HepG2 (cell line): ENCODE results near the gene RNLS. TPM values are rescaled to one million over a fixed set of nuclear protein-coding genes. Genes with fewer than 3 reads are reported as not detected.

Source experiments
- ATAC-seq: fragments of 200-7000 bp; cut with Tn5 transposase; 3 replicates; pipeline ENCODE4 v1.9.1; 2020; ENCODE audit warnings: mild to moderate bottlenecking, moderate library complexity
- BruUV-seq: library from RNA; stranded (reverse); fragments of 400-500 nt; replicated peaks from 2 replicates; lab custom pipeline; 2021; lab: Mats Ljungman, UMichigan
- CTCF ChIA-PET: fragments of 300-600 bp; formaldehyde crosslinking; extraction: SDS; loops from one replicate; lab custom pipeline; 2021; ENCODE audit warnings: low total read pairs, inconsistent platforms, low intra/inter-chr PET ratio; lab: Yijun Ruan, JAX
- POLR2A ChIA-PET: fragments of 350-600 bp; sonication (Branson Sonifier 250); formaldehyde crosslinking; loops from one replicate; lab custom pipeline; 2020; ENCODE audit warnings: antibody characterized with exemption, inconsistent platforms; lab: Yijun Ruan, JAX
- DNase-seq: peaks from one replicate; pipeline ENCODE4 v3.0.0-alpha.2; 2015; ENCODE audit warnings: low spot score
- FAIRE-seq: peaks from 3 replicates; lab custom pipeline; 2011; peaks lifted over from hg19 to GRCh38; lab: Jason Lieb, UNC
- H2AFZ ChIP-seq: one replicate; pipeline ENCODE4 v1.6.1; 2011; ENCODE audit warnings: low read length, inconsistent platforms
- H3K27ac ChIP-seq: fragments of 300-600 bp; 3 replicates; pipeline ENCODE4 v1.8.0; 2011; ENCODE audit warnings: mixed run types, mild to moderate bottlenecking, mixed read lengths, low read length, inconsistent platforms; ENCODE audit not compliant: insufficient read depth; ENCODE audit errors: extremely low read length
- H3K27me3 ChIP-seq, 2 experiments: fragments of 200-600 bp in 1 of 2; 2 replicates in 1 of 2; 3 replicates in 1 of 2; pipeline versions ENCODE4 v1.6.0 to v1.8.0; 2011; ENCODE audit warnings: low read length in 2 of 2, mild to moderate bottlenecking in 2 of 2, moderate library complexity in 2 of 2, inconsistent platforms in 1 of 2; ENCODE audit not compliant: insufficient read depth in 2 of 2, control insufficient read depth in 1 of 2
- H3K36me3 ChIP-seq, 2 experiments: fragments of 200-600 bp in 1 of 2; replicated peaks in 1 of 2; 2 replicates in 1 of 2; 3 replicates in 1 of 2; pipeline versions ENCODE4 v1.5.1 to v1.8.0; 2011; ENCODE audit warnings: low read length in 2 of 2, inconsistent platforms in 1 of 2; ENCODE audit not compliant: insufficient read depth in 2 of 2, control insufficient read depth in 1 of 2
- H3K4me1 ChIP-seq: 2 replicates; pipeline ENCODE4 v1.5.1; 2012; ENCODE audit warnings: low read length, inconsistent platforms; ENCODE audit not compliant: insufficient read depth
- H3K4me2 ChIP-seq: 2 replicates; pipeline ENCODE4 v1.6.0; 2011; ENCODE audit warnings: low read depth, low read length, inconsistent platforms
- H3K4me3 ChIP-seq, 3 experiments: fragments of 200-600 bp in 1 of 3; sonication (generic), shearing (Covaris generic) in 1 of 3; replicated peaks in 1 of 3; 2 replicates each; pipeline ENCODE4 v1.5.1; 2011 to 2016; ENCODE audit warnings: low read length in 3 of 3, inconsistent platforms in 2 of 3, low read depth in 2 of 3, mild to moderate bottlenecking in 2 of 3, control low read depth in 1 of 3, mixed read lengths in 1 of 3; ENCODE audit not compliant: insufficient read depth in 1 of 3
- H3K79me2 ChIP-seq: one replicate; pipeline ENCODE4 v1.6.1; 2011; ENCODE audit warnings: low read length, inconsistent platforms; ENCODE audit not compliant: insufficient read depth
- H3K9ac ChIP-seq: 2 replicates; pipeline ENCODE4 v1.6.0; 2011; ENCODE audit warnings: mild to moderate bottlenecking, low read depth, low read length, inconsistent platforms; ENCODE audit not compliant: insufficient read depth
- H3K9me3 ChIP-seq: 2 replicates; pipeline ENCODE4 v1.5.1; 2012; ENCODE audit warnings: mild to moderate bottlenecking, low read length
- H4K20me1 ChIP-seq: 2 replicates; pipeline ENCODE4 v1.6.0; 2011; ENCODE audit warnings: inconsistent platforms, mild to moderate bottlenecking, low read length, moderate library complexity; ENCODE audit not compliant: insufficient read depth
- HNRNPK ChIP-seq: fragments of 200-400 bp; formaldehyde crosslinking; IDR thresholded peaks from 2 replicates; pipeline ENCODE4 v1.6.1; 2018; ENCODE audit warnings: low read length, low read depth, moderate library complexity, mild to moderate bottlenecking; ENCODE audit not compliant: poor library complexity, severe bottlenecking
- MAFF ChIP-seq: IDR thresholded peaks from 2 replicates; pipeline ENCODE4 v1.6.1; 2011; ENCODE audit warnings: low read depth, low read length, improper control_type of control experiment
- MAFK ChIP-seq, 2 experiments: IDR thresholded peaks in 1 of 2; conservative IDR thresholded peaks in 1 of 2; 2 replicates each; pipeline ENCODE4 v1.6.1; 2011; ENCODE audit warnings: improper control_type of control experiment in 2 of 2, low read length in 2 of 2
- RARA ChIP-seq: IDR thresholded peaks from 2 replicates; pipeline ENCODE4 v1.6.1; 2016; ENCODE audit warnings: missing genetic modification reagents, missing compliant biosample characterization
- SP2 ChIP-seq: sonication (generic); formaldehyde crosslinking; IDR thresholded peaks from 2 replicates; pipeline ENCODE4 v1.5.1; 2020; ENCODE audit warnings: mild to moderate bottlenecking, missing genetic modification reagents
- ZMYM3 ChIP-seq: sonication (generic); formaldehyde crosslinking; IDR thresholded peaks from 2 replicates; pipeline ENCODE4 v1.5.1; 2020; ENCODE audit warnings: mild to moderate bottlenecking, missing genetic modification reagents
- ZNF572 ChIP-seq: sonication (generic); formaldehyde crosslinking; IDR thresholded peaks from 2 replicates; pipeline ENCODE4 v1.5.1; 2020; ENCODE audit warnings: mild to moderate bottlenecking, missing genetic modification reagents
- ZNF574 ChIP-seq: sonication (generic); formaldehyde crosslinking; IDR thresholded peaks from 2 replicates; pipeline ENCODE4 v1.4.0; 2020; ENCODE audit warnings: missing genetic modification reagents
- ZNF670 ChIP-seq: sonication (generic); formaldehyde crosslinking; IDR thresholded peaks from 2 replicates; pipeline ENCODE4 v1.8.0; 2022; ENCODE audit warnings: mild to moderate bottlenecking, missing genetic modification reagents, borderline replicate concordance
- ZNF772 ChIP-seq: sonication (generic); formaldehyde crosslinking; IDR thresholded peaks from 2 replicates; pipeline ENCODE4 v1.5.0; 2020; ENCODE audit warnings: mild to moderate bottlenecking, missing genetic modification reagents
- ZSCAN9 ChIP-seq: IDR thresholded peaks from 2 replicates; pipeline ENCODE4 v1.6.1; 2016; ENCODE audit warnings: borderline replicate concordance
- in situ Hi-C: cut with HindIII; loops from 2 replicates; pipeline ENCODE4 v1.10.0; 2017; ENCODE audit warnings: low pct_unique_long_range_greater_than_20kb; ENCODE audit not compliant: extremely low pct_ligation_motif_present
- intact Hi-C: fragments of 100-400 bp; cut with micrococcal nuclease; formaldehyde crosslinking; loops from one replicate; pipeline ENCODE4 v1.10.0; 2022; ENCODE audit not compliant: unreplicated experiment
- polyA plus RNA-seq, 8 experiments: library from polyadenylated mRNA; depleted of rRNA in 3 of 8; stranded (reverse) in 7 of 8; unstranded in 1 of 8; fragments of >200 nt; fragmentation: Illumina TruSeq in 4 of 8; extraction: Trizol in 4 of 8; gene quantifications; 2 replicates each; pipeline versions ENCODE4 v1.2.1 to v1.2.3, GENCODE V29; 2011 to 2016; ENCODE audit warnings: low read depth in 4 of 8, missing spikeins in 1 of 8, mixed read lengths in 1 of 8; ENCODE audit not compliant: insufficient read depth in 1 of 8
- total RNA-seq, 5 experiments: library from RNA; depleted of rRNA; stranded (reverse); fragments of >200 nt; fragmentation: Illumina TruSeq; extraction: Trizol; gene quantifications; 2 replicates each; pipeline ENCODE4 v1.2.3, GENCODE V29; 2016; ENCODE audit warnings: low read depth in 1 of 5

RNLS gene
- total and polyA plus RNA-seq, 2 of the 13 experiments (the other 11 are each of a cell fraction or from before 2014, with no cell fraction given): not detected

DNA sequence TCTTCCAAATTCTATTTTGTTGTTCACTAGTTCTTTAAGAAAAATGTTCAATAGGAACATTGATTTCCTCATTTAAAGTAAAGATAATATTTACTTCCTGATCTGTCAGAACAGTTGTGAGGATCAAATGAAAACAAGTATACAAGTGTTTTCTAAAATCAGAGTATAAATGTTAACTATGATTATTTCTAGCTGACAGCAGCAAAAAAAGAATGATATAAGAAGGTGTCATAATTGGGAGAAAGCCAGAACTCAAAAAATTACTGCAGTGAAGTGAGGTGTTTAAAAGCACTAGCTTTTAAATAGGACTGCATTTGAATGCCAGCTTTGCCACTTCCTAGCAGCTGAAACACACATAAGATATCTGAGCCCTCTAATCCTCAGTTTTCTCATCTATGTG is 283.3 kb downstream of the RNLS start:
- no TSS peak for BruUV-seq
- Histone ChIP-seq H3K9me3 (no peaks in the 10 kb centered on the region), H3K4me1 (no peaks in the 10 kb centered on the region), H3K4me3 (no peak overlapping the region), H3K79me2 (no peaks in the 10 kb centered on the region), H4K20me1 (no peaks in the 10 kb centered on the region), H3K9ac (no peak overlapping the region), H3K36me3 (no peaks in the 10 kb centered on the region), H3K4me2 (no peak overlapping the region), H2AFZ (no peak overlapping the region), H3K27me3 (no peaks in the 10 kb centered on the region), H3K27ac (no peak overlapping the region)
- ChIA-PET CTCF (no interaction called here), POLR2A (no interaction called here)
- intact Hi-C loops (no loop called here), in situ Hi-C loops (no loop called here)
- ATAC-seq: no peak
- TF ChIP-seq ZNF574 (CRISPR knock-in tag) (no peak), ZMYM3 (CRISPR knock-in tag) (no peak), ZSCAN9 (CRISPR knock-in tag) (no peak), SP2 (CRISPR knock-in tag) (no peak), RARA (CRISPR knock-in tag) (no peak), ZNF572 (CRISPR knock-in tag) (no peak), MAFF (peak; percentile 53; the same call in 1 of the 2 replicates), MAFK (conservative IDR thresholded peaks at IDR 0.05 in 1 of 2, IDR thresholded peaks at IDR 0.05 in 1 of 2; ENCODE audit: low read length in 2 of 2) (peak; percentile 57 to 78), ZNF772 (no peak), HNRNPK (no peak), ZNF670 (CRISPR knock-in tag) (no peak)
- no peak for FAIRE-seq
- DNase-seq: no peak
